Left lung (tissue), 10 donors: Measurements from ENCODE around the gene PDHA1. TPM values are rescaled to one million over a fixed set of nuclear protein-coding genes. Genes with fewer than 3 reads are reported as not detected.

Experiments used
- ATAC-seq: fragments of 200-7000 bp; cut with Tn5 transposase; one replicate; pipeline ENCODE4 v1.9.1; 2020; ENCODE audit warnings: moderate library complexity
- DNase-seq, 4 donors: peaks; one replicate each; pipeline ENCODE4 v3.0.0-alpha.2; 2013 to 2020
- H3K27ac ChIP-seq, 2 donors: fragments of 200-600 bp; sonication (generic) in 1 of 2; one replicate each; pipeline versions ENCODE4 v1.5.0 to v1.8.0; 2020 to 2021
- H3K27me3 ChIP-seq, 2 donors: fragments of 200-600 bp; sonication (generic) in 1 of 2; one replicate each; pipeline versions ENCODE4 v1.5.0 to v1.8.0; 2020 to 2021
- H3K36me3 ChIP-seq, 2 donors: fragments of 200-600 bp; sonication (generic) in 1 of 2; one replicate each; pipeline versions ENCODE4 v1.5.0 to v1.8.0; 2020 to 2021
- H3K4me1 ChIP-seq, 2 donors: fragments of 200-600 bp; one replicate each; pipeline ENCODE4 v1.8.0; 2021
- H3K4me3 ChIP-seq, 2 donors: fragments of 200-600 bp; sonication (generic) in 1 of 2; one replicate each; pipeline versions ENCODE4 v1.5.0 to v1.8.0; 2020 to 2021; ENCODE audit warnings: mild to moderate bottlenecking in 1 of 2
- H3K9me3 ChIP-seq, 2 donors: fragments of 200-600 bp; sonication (generic) in 1 of 2; one replicate each; pipeline versions ENCODE4 v1.5.0 to v1.8.0; 2020 to 2021
- intact Hi-C, 2 donors: fragments of 100-400 bp; cut with DNase I; formaldehyde crosslinking; loops; one replicate each; pipeline versions ENCODE4 v1.11.2 to v1.14.2; 2022
- polyA plus RNA-seq, 6 donors: library from polyadenylated mRNA; unstranded; fragments of 120-200 nt; gene quantifications; one replicate each; pipeline ENCODE4 v1.2.1, GENCODE V29; 2013; ENCODE audit not compliant: insufficient read length in 6 of 6
- total RNA-seq, 2 donors: library from RNA; stranded (reverse); fragmentation: NEBNext Ultra II Directional; extraction: Animal tissue kit (Norgen Biotek cat#: 25700); gene quantifications; one replicate each; pipeline ENCODE4 v1.2.1, GENCODE V29; 2021
- TF ChIP-seq, protein P1 (sequence below), 2 donors: fragments of 200-600 bp; sonication (generic) in 1 of 2; IDR thresholded peaks; one replicate each; pipeline versions ENCODE4 v1.5.0 to v1.8.0; 2021; ENCODE audit warnings: antibody characterized with exemption in 2 of 2
- donor health status: DM: no; HTN: yes; CAD: no.
- donor health status: DM: no; HTN: no; CAD: no.

PDHA1 gene
- total and polyA plus RNA-seq, 8 donors = 120 to 170 (median 152) TPM

DNA sequence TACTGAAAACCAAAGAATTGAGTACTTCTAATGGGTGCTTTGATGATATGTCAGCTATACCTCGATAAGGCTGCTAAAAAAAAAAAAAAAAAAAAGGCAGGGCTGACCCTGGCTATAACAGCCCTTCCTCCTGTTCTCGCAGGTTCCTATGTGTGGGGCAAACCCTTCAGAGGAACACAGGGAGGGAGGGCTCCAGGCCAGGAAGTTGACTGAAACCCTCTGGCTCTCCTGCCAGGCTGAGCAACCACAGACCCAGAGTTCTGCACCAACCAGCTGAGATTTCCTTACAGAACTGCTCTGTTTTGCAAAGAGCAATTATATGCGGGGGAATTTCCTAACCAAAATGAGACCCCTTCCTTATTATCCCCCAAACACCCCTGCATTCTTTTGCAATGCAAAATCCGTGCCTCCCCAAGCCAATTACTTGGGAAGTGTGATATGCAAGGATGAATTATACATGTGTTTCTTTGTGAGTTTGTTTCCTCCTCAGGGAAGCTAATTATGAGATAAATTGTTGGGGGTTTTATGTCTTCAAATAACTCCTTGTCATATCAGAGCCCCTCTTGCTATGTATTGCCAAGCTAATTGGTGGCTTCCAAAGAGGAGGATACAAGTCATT is 45.6 kb downstream of the PDHA1 start:
- TF ChIP-seq, protein P1, sequence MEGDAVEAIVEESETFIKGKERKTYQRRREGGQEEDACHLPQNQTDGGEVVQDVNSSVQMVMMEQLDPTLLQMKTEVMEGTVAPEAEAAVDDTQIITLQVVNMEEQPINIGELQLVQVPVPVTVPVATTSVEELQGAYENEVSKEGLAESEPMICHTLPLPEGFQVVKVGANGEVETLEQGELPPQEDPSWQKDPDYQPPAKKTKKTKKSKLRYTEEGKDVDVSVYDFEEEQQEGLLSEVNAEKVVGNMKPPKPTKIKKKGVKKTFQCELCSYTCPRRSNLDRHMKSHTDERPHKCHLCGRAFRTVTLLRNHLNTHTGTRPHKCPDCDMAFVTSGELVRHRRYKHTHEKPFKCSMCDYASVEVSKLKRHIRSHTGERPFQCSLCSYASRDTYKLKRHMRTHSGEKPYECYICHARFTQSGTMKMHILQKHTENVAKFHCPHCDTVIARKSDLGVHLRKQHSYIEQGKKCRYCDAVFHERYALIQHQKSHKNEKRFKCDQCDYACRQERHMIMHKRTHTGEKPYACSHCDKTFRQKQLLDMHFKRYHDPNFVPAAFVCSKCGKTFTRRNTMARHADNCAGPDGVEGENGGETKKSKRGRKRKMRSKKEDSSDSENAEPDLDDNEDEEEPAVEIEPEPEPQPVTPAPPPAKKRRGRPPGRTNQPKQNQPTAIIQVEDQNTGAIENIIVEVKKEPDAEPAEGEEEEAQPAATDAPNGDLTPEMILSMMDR (IDR thresholded peaks at IDR 0.05) = no peak
- no peaks in the 10 kb centered on the region for H3K4me1 ChIP-seq
- no peak overlapping the region for H3K27ac ChIP-seq
- no peaks in the 10 kb centered on the region for H3K27me3 ChIP-seq
- ATAC-seq (peak; percentile 45), DNase-seq (no peak)
- intact Hi-C loops = no loop called here
- H3K4me3 ChIP-seq = no peak overlapping the region
- H3K9me3 ChIP-seq = no peaks in the 10 kb centered on the region
- H3K36me3 ChIP-seq = no peaks in the 10 kb centered on the region

DNA sequence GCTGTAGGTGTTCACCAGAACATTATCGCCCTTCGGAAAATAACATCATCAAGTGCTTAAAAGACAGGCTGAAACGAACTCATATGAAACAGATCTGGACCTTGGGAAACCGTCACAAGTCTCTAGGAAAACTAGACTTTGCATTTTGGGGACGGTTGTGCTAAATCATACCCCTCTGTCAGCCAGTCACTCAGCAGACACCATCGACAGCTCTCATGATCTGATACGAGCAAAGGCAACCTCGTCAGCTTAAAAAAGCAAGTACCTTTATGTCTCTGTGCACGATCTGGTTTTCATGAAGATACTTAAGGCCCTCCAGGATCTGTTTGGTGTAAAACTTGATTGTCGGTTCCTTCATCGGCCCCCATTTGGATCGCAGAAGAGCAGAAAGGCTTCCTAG is 48.4 kb downstream of the PDHA1 start:
- no peak overlapping the region for H3K27ac ChIP-seq
- DNase-seq (no peak), ATAC-seq (no peak)
- TF ChIP-seq, protein P1 (IDR thresholded peaks at IDR 0.05) = no peak
- no peaks in the 10 kb centered on the region for H3K36me3 ChIP-seq
- no peaks in the 10 kb centered on the region for H3K27me3 ChIP-seq
- no peaks in the 10 kb centered on the region for H3K9me3 ChIP-seq
- no peak overlapping the region for H3K4me3 ChIP-seq
- intact Hi-C loops = no loop called here
- no peaks in the 10 kb centered on the region for H3K4me1 ChIP-seq

DNA sequence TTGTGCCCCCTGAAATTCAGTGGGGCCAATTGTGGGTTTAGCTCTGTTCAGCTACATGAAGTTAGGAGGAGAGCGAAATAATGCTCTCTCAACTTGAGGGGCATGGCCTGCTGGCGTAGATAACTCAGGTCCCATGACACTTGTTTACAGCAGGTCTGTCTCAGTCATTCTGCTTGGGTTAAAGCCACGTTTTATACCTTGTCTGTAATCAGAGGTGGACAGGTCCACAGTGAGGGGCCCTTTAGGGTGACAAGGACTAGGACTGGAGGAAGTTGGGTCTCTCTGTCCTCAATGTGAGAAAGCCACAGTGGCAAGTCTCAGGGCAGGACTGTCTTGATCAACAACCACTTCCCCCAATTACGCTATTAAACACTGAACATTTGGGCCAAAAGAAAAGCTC is 49.0 kb downstream of the PDHA1 start:
- Histone ChIP-seq H3K27ac (no peak overlapping the region), H3K36me3 (no peaks in the 10 kb centered on the region), H3K27me3 (no peaks in the 10 kb centered on the region), H3K4me1 (no peaks in the 10 kb centered on the region), H3K9me3 (no peaks in the 10 kb centered on the region), H3K4me3 (no peak overlapping the region)
- TF ChIP-seq, protein P1 (IDR thresholded peaks at IDR 0.05) = no peak
- intact Hi-C loops = no loop called here
- DNase-seq (no peak), ATAC-seq (no peak)

DNA sequence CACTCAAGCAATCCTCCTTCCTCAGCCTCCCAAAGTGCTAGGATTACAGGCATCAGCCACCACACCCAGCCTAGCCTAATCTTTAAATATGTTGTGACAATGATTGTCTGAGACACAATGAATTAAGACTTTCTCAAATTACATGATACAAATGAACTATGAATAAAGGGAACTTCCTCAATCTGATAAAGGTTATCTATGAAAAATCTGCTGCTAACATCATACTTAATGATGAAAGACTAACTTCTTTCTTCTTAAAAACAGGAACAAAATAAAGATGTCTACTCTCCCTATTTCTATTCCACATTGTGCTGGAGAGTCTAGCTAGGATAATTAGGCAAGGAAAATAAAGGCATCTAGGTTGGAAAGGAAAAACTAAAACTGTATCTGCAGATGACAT is 60.0 kb downstream of the PDHA1 start:
- TF ChIP-seq, protein P1 (IDR thresholded peaks at IDR 0.05) = no peak
- Histone ChIP-seq H3K36me3 (no peaks in the 10 kb centered on the region), H3K4me3 (no peak overlapping the region), H3K27me3 (peaks cover 0 to 3% of the 10 kb centered on the region in 2 donors), H3K4me1 (no peaks in the 10 kb centered on the region), H3K27ac (no peak overlapping the region), H3K9me3 (no peaks in the 10 kb centered on the region)
- no peak for ATAC-seq
- intact Hi-C loops = no loop called here
- no peak for DNase-seq

DNA sequence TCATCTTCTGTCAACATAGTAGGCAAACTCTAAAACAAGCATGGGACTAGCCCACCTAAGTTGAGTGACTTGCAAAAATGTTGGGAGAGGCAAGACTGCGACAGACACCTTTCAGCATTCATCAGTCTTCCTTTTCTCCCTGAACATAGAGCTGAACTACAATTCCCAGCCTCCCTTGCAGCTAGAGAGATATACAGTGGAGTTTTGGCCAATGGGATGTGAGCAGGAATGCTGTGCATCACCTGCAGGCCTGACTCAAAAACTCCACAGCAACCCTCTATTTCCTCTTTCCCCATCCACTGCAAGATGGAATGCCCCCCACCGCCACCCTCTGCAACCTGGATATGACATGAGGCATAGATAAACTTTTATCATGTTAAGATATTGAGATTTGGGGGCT is 66.5 kb downstream of the PDHA1 start:
- Histone ChIP-seq H3K27ac (no peak overlapping the region), H3K36me3 (no peaks in the 10 kb centered on the region), H3K4me1 (no peaks in the 10 kb centered on the region), H3K4me3 (no peak overlapping the region), H3K27me3 (no peaks in the 10 kb centered on the region), H3K9me3 (no peaks in the 10 kb centered on the region)
- DNase-seq (no peak), ATAC-seq (no peak)
- intact Hi-C loops = no loop called here
- TF ChIP-seq, protein P1 (IDR thresholded peaks at IDR 0.05) = no peak

Other genes with a start within 250 kb of the PDHA1 start
- gene ADGRG2, start 221.5 kb upstream of the PDHA1 start, total RNA-seq = 1 to 10 TPM; 2.4 to 3.1 TPM
- gene ADGRG2, start 221.5 kb upstream of the PDHA1 start, polyA plus RNA-seq = 1 to 10 TPM; 2.2 to 4.8 (median 2.8) TPM
- under 1 TPM; 0.24 to 0.41 TPM for gene MAP3K15, start 171.6 kb downstream of the PDHA1 start, total RNA-seq
- gene MAP3K15, start 171.6 kb downstream of the PDHA1 start, polyA plus RNA-seq = 1 to 10 TPM; 1.4 to 2.0 (median 1.7) TPM